Measurements from ENCODE around the gene GPRC5D.

The GPRC5D gene

GRCh38 chr12:12915656-12916055 lies 36.3 kb downstream of the GPRC5D start:
- DNase-seq (ENCODE audit: extremely low read depth, insufficient read length), result no peak
- Histone ChIP-seq H3K36me3 (ENCODE audit: control insufficient read depth, insufficient read depth, low read length) (no peaks in the 10 kb centered on the region), H3K4me3 (replicated peaks; ENCODE audit: low read depth, low read length) (no peak overlapping the region), H3K27me3 (replicated peaks; ENCODE audit: control insufficient read depth, insufficient read depth, low read length) (peaks cover 2% of the 10 kb centered on the region)
- no peak for TF ChIP-seq CTCF (IDR thresholded peaks at IDR 0.05; ENCODE audit: insufficient read depth, low read length, poor library complexity, severe bottlenecking)

GRCh38 chr12:12912711-12913110 lies 39.3 kb downstream of the GPRC5D start:
- Histone ChIP-seq H3K27me3 (replicated peaks; ENCODE audit: control insufficient read depth, insufficient read depth, low read length) (peaks cover 2% of the 10 kb centered on the region), H3K36me3 (ENCODE audit: control insufficient read depth, insufficient read depth, low read length) (no peaks in the 10 kb centered on the region), H3K4me3 (replicated peaks; ENCODE audit: low read depth, low read length) (no peak overlapping the region)
- no peak for DNase-seq (ENCODE audit: extremely low read depth, insufficient read length)
- TF ChIP-seq CTCF (IDR thresholded peaks at IDR 0.05; ENCODE audit: insufficient read depth, low read length, poor library complexity, severe bottlenecking), result no peak

DNA sequence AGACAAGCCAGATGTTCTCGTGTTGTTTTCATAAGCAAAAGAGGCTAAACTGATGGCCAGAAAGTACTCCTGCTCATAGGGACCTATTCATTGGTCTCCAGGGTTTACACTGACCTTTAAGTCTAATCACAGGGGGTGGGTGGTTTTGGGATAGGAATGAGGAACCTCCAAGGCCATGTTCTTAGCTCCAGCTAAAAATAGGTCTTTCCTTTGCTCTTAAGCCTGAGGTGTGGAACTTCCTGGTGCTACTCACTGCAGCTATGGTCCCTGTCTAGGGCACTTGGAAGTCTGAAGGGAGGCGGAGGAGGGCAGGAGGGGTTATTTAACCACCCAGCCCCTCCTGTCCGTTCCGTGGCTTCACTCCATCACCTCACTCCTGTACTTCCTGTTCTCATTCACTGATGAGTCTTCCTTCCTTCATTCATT lies 42.0 kb downstream of the GPRC5D start:
- Histone ChIP-seq H3K36me3 (ENCODE audit: control insufficient read depth, insufficient read depth, low read length) (no peaks in the 10 kb centered on the region), H3K27me3 (replicated peaks; ENCODE audit: control insufficient read depth, insufficient read depth, low read length) (no peaks in the 10 kb centered on the region), H3K4me3 (replicated peaks; ENCODE audit: low read depth, low read length) (no peak overlapping the region)
- no peak for DNase-seq (ENCODE audit: extremely low read depth, insufficient read length)
- TF ChIP-seq CTCF (IDR thresholded peaks at IDR 0.05; ENCODE audit: insufficient read depth, low read length, poor library complexity, severe bottlenecking), result no peak

DNA sequence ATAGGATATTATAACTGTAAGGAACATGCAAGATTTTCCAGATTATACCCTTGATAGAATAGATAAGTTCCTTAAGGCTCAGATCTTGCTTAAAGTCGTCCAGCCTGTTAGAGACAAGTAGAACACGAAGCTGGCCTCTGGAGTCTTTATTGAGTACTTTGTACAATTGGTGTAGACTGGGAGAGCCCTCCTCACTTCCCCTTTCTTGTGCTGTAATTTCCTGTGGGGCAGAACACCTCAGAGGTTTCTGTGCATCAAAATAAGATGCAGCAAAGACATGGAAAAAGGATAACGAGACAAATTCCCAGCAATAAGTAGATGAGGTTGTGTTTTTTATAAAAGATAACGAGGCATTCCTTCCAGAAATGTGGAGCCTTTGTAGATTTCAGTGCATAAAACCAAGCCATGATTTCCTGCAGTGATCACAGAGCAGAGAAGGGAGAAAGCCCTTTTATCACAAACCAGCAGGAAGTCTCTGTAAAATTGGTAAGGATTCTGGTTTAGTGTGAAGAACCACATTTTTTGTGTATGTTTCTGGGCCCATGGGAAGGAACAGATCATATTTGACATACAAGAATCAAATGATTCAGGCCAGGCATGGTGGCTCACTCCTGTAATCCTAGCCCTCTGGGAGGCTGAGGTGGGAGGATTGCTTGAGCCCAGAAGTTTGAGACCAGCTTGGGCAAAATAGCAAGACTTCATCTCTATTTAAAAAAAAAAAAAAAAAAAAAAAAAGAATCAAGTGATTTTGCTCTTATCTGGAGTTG lies 42.6 kb downstream of the GPRC5D start:
- no peak for TF ChIP-seq CTCF (IDR thresholded peaks at IDR 0.05; ENCODE audit: insufficient read depth, low read length, poor library complexity, severe bottlenecking)
- no peaks in the 10 kb centered on the region for H3K36me3 ChIP-seq (ENCODE audit: control insufficient read depth, insufficient read depth, low read length)
- no peaks in the 10 kb centered on the region for H3K27me3 ChIP-seq (replicated peaks; ENCODE audit: control insufficient read depth, insufficient read depth, low read length)
- DNase-seq (ENCODE audit: extremely low read depth, insufficient read length), result no peak
- H3K4me3 ChIP-seq (replicated peaks; ENCODE audit: low read depth, low read length), result no peak overlapping the region

- Histone ChIP-seq H3K27me3 (replicated peaks; ENCODE audit: control insufficient read depth, insufficient read depth, low read length) (no peaks in the 10 kb centered on the region), H3K36me3 (ENCODE audit: control insufficient read depth, insufficient read depth, low read length) (no peaks in the 10 kb centered on the region), H3K4me3 (replicated peaks; ENCODE audit: low read depth, low read length) (no peak overlapping the region)
- no peak for TF ChIP-seq CTCF (IDR thresholded peaks at IDR 0.05; ENCODE audit: insufficient read depth, low read length, poor library complexity, severe bottlenecking)
- DNase-seq (ENCODE audit: extremely low read depth, insufficient read length), result no peak
Measured at GRCh38 chr12:12908711-12909110, 43.3 kb downstream of the GPRC5D start.

Data from GM06990 (cell line).